ENCODE measurements around the gene RPN2. TPM values are rescaled to one million over a fixed set of nuclear protein-coding genes. Genes with fewer than 3 reads are reported as not detected.

The RPN2 gene
- polyA plus RNA-seq (2011; rRNA removed) (647 and 834 TPM in 2 replicates), polyA minus RNA-seq (2011; rRNA and poly(A)+ RNA removed) (154 and 246 TPM in 2 replicates)

GRCh38 chr20:37178839-37179682, at the start of gene RPN2, which contains the start of gene MROH8:
Gene RPN2, plus strand, starts transcription at chr20:37179330. Its CDS starts 27 bp downstream, at chr20:37179357.
Gene MROH8, minus strand, starts transcription at chr20:37179548.
- ChIA-PET CTCF (interaction anchor here (0.6 to 3.2 kb wide), 10 partner anchors 11 to 1012 kb away, joined by 3 to 23 read pairs (median 4); no protein-coding TSS in a partner anchor), POLR2A (interaction anchor here (0.6 to 0.9 kb wide), 2 partner anchors 11 to 822 kb away, joined by 4 read pairs; no protein-coding TSS in a partner anchor)
- Histone ChIP-seq H3K27me3 (ENCODE audit: control insufficient read depth, insufficient read depth, low read length) (no peaks in the 10 kb centered on the region), H3K36me3 (ENCODE audit: control insufficient read depth, insufficient read depth, low read length) (peaks cover 3% of the 10 kb centered on the region; the same call in 1 of the 2 replicates), H3K4me3 (ENCODE audit: low read depth, low read length) (peak within 1 kb of the TSS; percentile 61)
- TF ChIP-seq, protein P1, sequence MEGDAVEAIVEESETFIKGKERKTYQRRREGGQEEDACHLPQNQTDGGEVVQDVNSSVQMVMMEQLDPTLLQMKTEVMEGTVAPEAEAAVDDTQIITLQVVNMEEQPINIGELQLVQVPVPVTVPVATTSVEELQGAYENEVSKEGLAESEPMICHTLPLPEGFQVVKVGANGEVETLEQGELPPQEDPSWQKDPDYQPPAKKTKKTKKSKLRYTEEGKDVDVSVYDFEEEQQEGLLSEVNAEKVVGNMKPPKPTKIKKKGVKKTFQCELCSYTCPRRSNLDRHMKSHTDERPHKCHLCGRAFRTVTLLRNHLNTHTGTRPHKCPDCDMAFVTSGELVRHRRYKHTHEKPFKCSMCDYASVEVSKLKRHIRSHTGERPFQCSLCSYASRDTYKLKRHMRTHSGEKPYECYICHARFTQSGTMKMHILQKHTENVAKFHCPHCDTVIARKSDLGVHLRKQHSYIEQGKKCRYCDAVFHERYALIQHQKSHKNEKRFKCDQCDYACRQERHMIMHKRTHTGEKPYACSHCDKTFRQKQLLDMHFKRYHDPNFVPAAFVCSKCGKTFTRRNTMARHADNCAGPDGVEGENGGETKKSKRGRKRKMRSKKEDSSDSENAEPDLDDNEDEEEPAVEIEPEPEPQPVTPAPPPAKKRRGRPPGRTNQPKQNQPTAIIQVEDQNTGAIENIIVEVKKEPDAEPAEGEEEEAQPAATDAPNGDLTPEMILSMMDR (IDR thresholded peaks at IDR 0.05; ENCODE audit: insufficient read depth, low read depth, low read length) = no peak
- DNase-seq (ENCODE audit: low read depth) = peak; percentile 83

DNA sequence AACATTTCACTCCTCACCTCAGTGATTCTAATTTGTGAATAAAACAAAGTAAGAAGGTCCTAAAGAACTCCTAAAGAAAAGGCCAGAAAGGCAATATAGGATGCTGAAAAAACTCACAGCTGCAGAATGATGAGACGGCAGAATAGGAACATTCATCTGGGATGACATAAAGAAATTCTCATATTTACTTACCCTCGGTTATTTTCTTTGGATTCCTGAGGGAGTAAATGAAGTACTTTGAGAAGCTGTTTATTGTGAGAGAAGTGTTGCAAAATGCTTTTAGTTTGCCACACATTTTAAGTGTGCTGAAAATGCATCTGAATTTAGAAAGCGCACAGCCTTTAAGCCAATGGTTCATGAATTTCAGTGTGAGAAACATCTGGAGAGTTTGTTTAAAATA, 47.6 kb upstream of the RPN2 start:
- no peak for DNase-seq (ENCODE audit: low read depth)
- peaks cover 2% of the 10 kb centered on the region for H3K27me3 ChIP-seq (ENCODE audit: control insufficient read depth, insufficient read depth, low read length)
- H3K4me3 ChIP-seq (ENCODE audit: low read depth, low read length) = no peak overlapping the region
- ChIA-PET POLR2A (no interaction called here), CTCF (interaction anchor here (1.5 kb wide), 1 partner anchor 50 kb away, joined by 3 read pairs; no protein-coding TSS in a partner anchor)
- H3K36me3 ChIP-seq (ENCODE audit: control insufficient read depth, insufficient read depth, low read length) = no peaks in the 10 kb centered on the region
- TF ChIP-seq, protein P1 (IDR thresholded peaks at IDR 0.05; ENCODE audit: insufficient read depth, low read depth, low read length) = no peak

DNA sequence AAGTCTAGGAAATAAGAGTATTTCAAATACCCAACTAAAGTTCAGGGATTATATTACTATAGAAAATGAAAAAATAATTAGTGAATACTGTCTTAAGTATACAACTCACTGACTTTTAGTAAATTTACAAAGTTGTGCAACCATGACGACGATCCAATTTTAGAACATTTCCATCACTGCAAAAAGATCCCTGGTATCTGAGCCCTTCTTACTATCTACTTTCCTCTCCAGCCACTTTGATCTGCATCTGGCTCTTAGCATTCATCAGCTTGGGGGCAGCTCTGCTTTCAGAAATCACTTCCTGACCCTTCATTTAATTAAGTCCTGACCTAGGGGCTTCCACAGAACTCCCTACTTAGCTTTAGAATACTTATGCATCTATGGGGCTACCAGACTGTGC, 45.2 kb upstream of the RPN2 start:
- TF ChIP-seq, protein P1 (IDR thresholded peaks at IDR 0.05; ENCODE audit: insufficient read depth, low read depth, low read length) = no peak
- CTCF ChIA-PET = no interaction called here
- Histone ChIP-seq H3K36me3 (ENCODE audit: control insufficient read depth, insufficient read depth, low read length) (no peaks in the 10 kb centered on the region), H3K27me3 (ENCODE audit: control insufficient read depth, insufficient read depth, low read length) (peaks cover 2% of the 10 kb centered on the region), H3K4me3 (ENCODE audit: low read depth, low read length) (no peak overlapping the region)
- no peak for DNase-seq (ENCODE audit: low read depth)
- POLR2A ChIA-PET = no interaction called here

GRCh38 chr20:37137547-37137946, 41.6 kb upstream of the RPN2 start:
- Histone ChIP-seq H3K27me3 (ENCODE audit: control insufficient read depth, insufficient read depth, low read length) (no peaks in the 10 kb centered on the region; the same call in 1 of the 2 replicates), H3K36me3 (ENCODE audit: control insufficient read depth, insufficient read depth, low read length) (no peaks in the 10 kb centered on the region), H3K4me3 (ENCODE audit: low read depth, low read length) (no peak overlapping the region)
- TF ChIP-seq, protein P1 (IDR thresholded peaks at IDR 0.05; ENCODE audit: insufficient read depth, low read depth, low read length) = no peak
- no peak for DNase-seq (ENCODE audit: low read depth)
- ChIA-PET CTCF (no interaction called here), POLR2A (no interaction called here)

- ChIA-PET POLR2A (no interaction called here), CTCF (no interaction called here)
- DNase-seq (ENCODE audit: low read depth) = peak; percentile 19
- Histone ChIP-seq H3K4me3 (ENCODE audit: low read depth, low read length) (no peak overlapping the region), H3K36me3 (ENCODE audit: control insufficient read depth, insufficient read depth, low read length) (no peaks in the 10 kb centered on the region), H3K27me3 (ENCODE audit: control insufficient read depth, insufficient read depth, low read length) (no peaks in the 10 kb centered on the region)
- TF ChIP-seq, protein P1 (IDR thresholded peaks at IDR 0.05; ENCODE audit: insufficient read depth, low read depth, low read length) = no peak
Observed at GRCh38 chr20:37142708-37143107, 36.4 kb upstream of the RPN2 start.
